Large intestine (tissue), 3 donors: Measurements from ENCODE around the gene CTNNA3. TPM values are rescaled to one million over a fixed set of nuclear protein-coding genes. Genes with fewer than 3 reads are reported as not detected.
A peak's percentile ranks its signal among the peaks of the same experiment; 100 is the strongest.

Experiments
- DNase-seq, 2 donors: peaks; one replicate each; pipeline versions ENCODE4 v3.0.0 to v3.0.0-alpha.2; 2013
- H3K27ac ChIP-seq: one replicate; pipeline ENCODE4 v1.5.1; 2013; ENCODE audit warnings: low read length
- H3K27me3 ChIP-seq: 2 replicates; pipeline ENCODE4 v1.6.1; 2013; ENCODE audit warnings: low read length; ENCODE audit not compliant: control insufficient read depth, insufficient read depth
- H3K36me3 ChIP-seq: 2 replicates; pipeline ENCODE4 v1.6.1; 2013; ENCODE audit warnings: low read length; ENCODE audit not compliant: control insufficient read depth, insufficient read depth
- H3K4me1 ChIP-seq: one replicate; pipeline ENCODE4 v1.6.1; 2013; ENCODE audit warnings: low read length; ENCODE audit not compliant: control insufficient read depth, insufficient read depth
- H3K4me3 ChIP-seq: one replicate; pipeline ENCODE4 v1.5.1; 2013; ENCODE audit warnings: low read length
- H3K9me3 ChIP-seq: one replicate; pipeline ENCODE4 v1.6.1; 2013; ENCODE audit warnings: mild to moderate bottlenecking, low read depth, low read length, moderate library complexity; ENCODE audit not compliant: control insufficient read depth
- WGBS: methylation state at CpG from one replicate; pipeline ENCODE4 v1.1.5; 2013; ENCODE audit warnings: low lambda C conversion rate; ENCODE audit not compliant: insufficient coverage; 5-methylcytosine and 5-hydroxymethylcytosine counted together
- polyA plus RNA-seq: library from polyadenylated mRNA; unstranded; fragments of 120-200 nt; gene quantifications from one replicate; pipeline ENCODE4 v1.2.1, GENCODE V29; 2013

CTNNA3 gene
- polyA plus RNA-seq, 1 donor = 2.3 TPM

GRCh38 chr10:66958466-66958865, 737.5 kb downstream of the CTNNA3 start:
- no peak overlapping the region for H3K4me3 ChIP-seq
- WGBS = 100% methylated on average over 1 of the region's 2 CpGs
- no peak for DNase-seq
- H3K27me3 ChIP-seq = no peaks in the 10 kb centered on the region
- H3K36me3 ChIP-seq = no peaks in the 10 kb centered on the region
- no peak overlapping the region for H3K27ac ChIP-seq
- H3K9me3 ChIP-seq = no peaks in the 10 kb centered on the region
- no peaks in the 10 kb centered on the region for H3K4me1 ChIP-seq

GRCh38 chr10:66951896-66952295, 744.1 kb downstream of the CTNNA3 start:
- DNase-seq = no peak
- Histone ChIP-seq H3K27me3 (no peaks in the 10 kb centered on the region), H3K4me3 (no peak overlapping the region), H3K4me1 (no peaks in the 10 kb centered on the region), H3K36me3 (no peaks in the 10 kb centered on the region), H3K27ac (no peak overlapping the region), H3K9me3 (no peaks in the 10 kb centered on the region)
- WGBS = no CpG with 5 or more reads among the region's 2 CpGs

DNA sequence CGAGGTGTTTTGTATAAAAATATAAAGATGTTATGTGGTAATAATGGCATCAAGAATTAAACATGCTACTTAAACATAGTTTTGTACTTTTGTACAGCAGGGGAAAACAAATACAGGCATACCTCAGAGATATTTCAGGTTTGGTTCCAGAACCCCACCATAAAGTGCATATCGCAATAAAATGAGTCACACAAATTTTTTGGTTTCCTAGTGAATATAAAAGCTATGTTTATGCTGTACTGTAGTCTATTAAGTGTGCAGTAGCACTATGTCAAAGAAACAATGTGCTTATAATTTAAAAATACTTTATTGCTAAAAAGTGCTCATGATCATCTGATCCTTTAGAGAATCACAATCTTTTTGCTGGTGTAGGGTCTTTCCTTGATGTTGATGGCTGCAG, 752.4 kb downstream of the CTNNA3 start:
- Histone ChIP-seq H3K9me3 (no peaks in the 10 kb centered on the region), H3K4me3 (no peak overlapping the region), H3K27me3 (no peaks in the 10 kb centered on the region), H3K27ac (no peak overlapping the region), H3K36me3 (no peaks in the 10 kb centered on the region), H3K4me1 (peaks cover 4% of the 10 kb centered on the region)
- WGBS = 100% methylated on average over 1 of the region's 2 CpGs
- no peak for DNase-seq

DNA sequence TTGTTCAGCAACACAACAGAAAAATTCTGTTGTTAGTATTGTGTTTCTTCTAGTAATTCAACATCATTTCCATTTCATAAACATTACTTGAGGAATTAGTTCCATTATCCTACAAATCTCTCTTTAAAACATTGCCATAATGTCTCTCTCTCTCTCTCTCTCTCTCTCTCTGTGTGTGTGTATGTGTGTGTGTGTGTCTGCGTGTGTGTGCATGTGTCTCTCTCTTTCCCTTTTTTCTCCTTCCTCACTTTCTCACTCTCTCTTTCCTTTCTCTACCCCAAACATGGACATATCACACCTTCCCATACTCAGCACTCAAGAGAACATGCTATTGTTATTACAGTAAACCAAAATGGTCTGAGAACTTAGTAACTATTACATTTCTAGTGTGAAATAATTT, 753.6 kb downstream of the CTNNA3 start:
- peaks cover 4% of the 10 kb centered on the region for H3K4me1 ChIP-seq
- H3K27ac ChIP-seq = no peak overlapping the region
- whole genome bisulfite sequencing = no CpG with 5 or more reads among the region's 1 CpG
- H3K27me3 ChIP-seq = no peaks in the 10 kb centered on the region
- H3K4me3 ChIP-seq = no peak overlapping the region
- no peaks in the 10 kb centered on the region for H3K36me3 ChIP-seq
- no peaks in the 10 kb centered on the region for H3K9me3 ChIP-seq
- no peak for DNase-seq

GRCh38 chr10:66941491-66941890, 754.5 kb downstream of the CTNNA3 start:
- no peaks in the 10 kb centered on the region for H3K27me3 ChIP-seq
- no peak overlapping the region for H3K4me3 ChIP-seq
- no peak overlapping the region for H3K27ac ChIP-seq
- peaks cover 4% of the 10 kb centered on the region for H3K4me1 ChIP-seq
- H3K9me3 ChIP-seq = no peaks in the 10 kb centered on the region
- WGBS = no CpG with 5 or more reads among the region's 5 CpGs
- no peak for DNase-seq
- no peaks in the 10 kb centered on the region for H3K36me3 ChIP-seq

- DNase-seq = no peak
- no peaks in the 10 kb centered on the region for H3K9me3 ChIP-seq
- WGBS = no CpG with 5 or more reads among the region's 3 CpGs
- H3K4me1 ChIP-seq = peaks cover 4% of the 10 kb centered on the region
- no peaks in the 10 kb centered on the region for H3K27me3 ChIP-seq
- no peak overlapping the region for H3K4me3 ChIP-seq
- no peak overlapping the region for H3K27ac ChIP-seq
- H3K36me3 ChIP-seq = no peaks in the 10 kb centered on the region
These were observed 755.0 kb downstream of the CTNNA3 start for GRCh38 chr10:66940965-66941364.

DNA sequence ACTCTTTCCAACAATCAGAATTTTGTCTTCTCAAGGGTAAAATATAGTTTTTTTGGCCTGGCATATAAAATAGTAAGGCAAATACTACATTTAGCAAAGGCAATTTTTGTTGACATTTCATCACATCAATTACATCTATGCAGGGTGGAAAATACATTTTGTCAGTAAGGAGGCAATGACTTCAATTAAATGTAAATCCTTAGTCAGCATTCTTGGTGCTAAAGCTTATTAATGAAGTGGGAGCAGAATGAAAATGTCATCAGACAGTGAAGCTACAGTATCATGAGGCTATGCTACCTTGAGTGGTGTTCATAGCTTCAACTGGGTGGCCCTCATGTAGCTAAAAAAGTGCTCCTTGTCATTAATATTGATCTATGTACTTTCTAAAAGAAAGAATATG, 761.3 kb downstream of the CTNNA3 start:
- H3K36me3 ChIP-seq = no peaks in the 10 kb centered on the region
- no peak overlapping the region for H3K27ac ChIP-seq
- no peak overlapping the region for H3K4me3 ChIP-seq
- no peaks in the 10 kb centered on the region for H3K27me3 ChIP-seq
- DNase-seq = no peak
- no peaks in the 10 kb centered on the region for H3K4me1 ChIP-seq
- H3K9me3 ChIP-seq = no peaks in the 10 kb centered on the region

GRCh38 chr10:66931949-66932343, 764.0 kb downstream of the CTNNA3 start:
- no peaks in the 10 kb centered on the region for H3K36me3 ChIP-seq
- H3K9me3 ChIP-seq = no peaks in the 10 kb centered on the region
- no peak for DNase-seq
- H3K27ac ChIP-seq = no peak overlapping the region
- H3K27me3 ChIP-seq = peaks cover 24% of the 10 kb centered on the region
- H3K4me3 ChIP-seq = no peak overlapping the region
- WGBS = no CpG with 5 or more reads among the region's 3 CpGs
- no peaks in the 10 kb centered on the region for H3K4me1 ChIP-seq

DNA sequence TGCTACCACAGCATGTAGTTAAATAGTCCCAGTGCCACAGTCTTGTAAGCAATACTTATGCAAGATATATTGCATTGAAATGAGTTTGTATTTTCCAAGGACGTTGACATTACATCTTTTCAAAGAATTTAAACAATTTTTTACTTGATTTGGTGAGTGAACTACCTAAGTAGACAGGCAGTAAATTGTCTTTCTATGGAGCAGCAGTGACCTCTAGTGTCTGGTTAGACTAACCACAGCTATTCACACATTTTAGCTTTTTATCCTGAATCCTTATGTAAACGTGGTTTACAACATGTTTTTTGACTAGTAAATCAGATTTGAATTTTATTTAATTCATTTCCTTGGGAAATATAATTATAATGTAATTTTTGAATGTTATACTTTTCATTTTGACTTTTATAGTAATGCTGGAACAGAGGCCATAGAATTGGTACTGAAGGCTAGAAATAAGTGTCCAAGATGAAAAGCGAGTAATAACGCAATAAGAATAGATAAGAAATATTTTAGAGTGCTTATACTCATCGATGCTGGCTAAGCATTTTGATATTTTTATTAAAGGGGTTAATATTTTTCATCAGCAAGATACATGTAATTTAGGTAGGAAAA, 764.6 kb downstream of the CTNNA3 start:
- H3K27ac ChIP-seq = no peak overlapping the region
- WGBS = 67% methylated on average over 3 of the region's 5 CpGs
- H3K36me3 ChIP-seq = no peaks in the 10 kb centered on the region
- H3K4me3 ChIP-seq = no peak overlapping the region
- H3K27me3 ChIP-seq = peaks cover 26% of the 10 kb centered on the region
- H3K9me3 ChIP-seq = no peaks in the 10 kb centered on the region
- no peaks in the 10 kb centered on the region for H3K4me1 ChIP-seq
- peak; percentile 35 to 42 for DNase-seq

DNA sequence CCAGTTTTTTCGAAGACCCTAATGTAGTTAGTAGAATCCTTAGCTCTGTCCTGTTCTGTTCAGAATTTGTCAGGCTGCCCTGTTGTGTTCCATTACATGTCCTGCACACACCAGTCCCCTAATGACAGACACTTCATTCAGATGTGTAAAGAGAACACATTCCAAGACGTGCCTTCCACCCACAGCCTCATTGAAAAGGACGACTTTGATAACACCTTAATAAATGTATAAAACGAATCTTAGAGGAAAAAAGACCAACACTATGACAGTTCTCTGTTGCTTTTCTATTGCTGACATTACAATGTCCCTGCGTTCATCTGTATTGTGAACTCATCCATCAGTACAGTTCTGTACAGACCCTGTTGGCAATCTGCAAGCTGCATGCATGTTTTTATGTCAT, 766.6 kb downstream of the CTNNA3 start:
- H3K4me3 ChIP-seq = no peak overlapping the region
- H3K36me3 ChIP-seq = no peaks in the 10 kb centered on the region
- DNase-seq = no peak
- no peak overlapping the region for H3K27ac ChIP-seq
- H3K4me1 ChIP-seq = no peaks in the 10 kb centered on the region
- H3K9me3 ChIP-seq = no peaks in the 10 kb centered on the region
- peaks cover 30% of the 10 kb centered on the region for H3K27me3 ChIP-seq
- WGBS = 60% methylated on average over 1 of the region's 5 CpGs

DNA sequence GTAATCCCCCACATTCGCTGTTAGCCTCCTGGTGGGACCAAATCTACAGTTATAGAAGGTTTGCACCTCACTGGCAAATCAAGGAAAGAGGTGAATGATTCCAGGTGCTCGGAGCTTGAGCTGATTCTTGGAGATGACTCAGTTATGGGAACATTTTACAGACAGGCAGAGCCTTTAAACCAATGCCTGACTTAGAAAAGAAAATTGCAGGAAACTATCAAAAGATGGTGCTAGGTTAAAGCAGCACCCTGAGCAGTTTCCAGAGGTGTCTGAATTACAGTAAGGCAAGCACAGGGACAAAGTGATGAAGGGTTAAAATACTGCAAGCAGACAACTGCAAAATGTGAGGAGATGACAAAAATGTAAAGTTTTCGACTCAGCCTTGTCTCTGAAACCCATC, 767.2 kb downstream of the CTNNA3 start:
- H3K4me3 ChIP-seq = no peak overlapping the region
- 100% methylated on average over 1 of the region's 3 CpGs for WGBS
- H3K36me3 ChIP-seq = no peaks in the 10 kb centered on the region
- no peak for DNase-seq
- no peak overlapping the region for H3K27ac ChIP-seq
- peaks cover 30% of the 10 kb centered on the region for H3K27me3 ChIP-seq
- no peaks in the 10 kb centered on the region for H3K4me1 ChIP-seq
- no peaks in the 10 kb centered on the region for H3K9me3 ChIP-seq
